ENCODE data around the gene PYM1.

Gene PYM1

GRCh38 chr12:55861396-55861795 lies 66.3 kb downstream of the PYM1 start:
- DNase-seq, result no peak
- Histone ChIP-seq H3K9me3 (ENCODE audit: severe bottlenecking) (no peaks in the 10 kb centered on the region), H3K27me3 (ENCODE audit: insufficient read depth, low read depth, severe bottlenecking) (no peaks in the 10 kb centered on the region), H3K4me3 (ENCODE audit: low read depth, low read length) (no peak overlapping the region), H3K36me3 (no peaks in the 10 kb centered on the region), H3K27ac (no peak overlapping the region)
- TF ChIP-seq CTCF (IDR thresholded peaks at IDR 0.05; ENCODE audit: low read depth, low read length), result no peak

- Histone ChIP-seq H3K36me3 (no peaks in the 10 kb centered on the region), H3K27me3 (ENCODE audit: insufficient read depth, low read depth, severe bottlenecking) (no peaks in the 10 kb centered on the region), H3K27ac (no peak overlapping the region), H3K4me3 (ENCODE audit: low read depth, low read length) (no peak overlapping the region), H3K9me3 (ENCODE audit: severe bottlenecking) (no peaks in the 10 kb centered on the region)
- DNase-seq, result no peak
- no peak for TF ChIP-seq CTCF (IDR thresholded peaks at IDR 0.05; ENCODE audit: low read depth, low read length)
Observed at GRCh38 chr12:55852740-55853139, 75.0 kb downstream of the PYM1 start.

Measured in WERI-Rb-1 (cell line).